HG03159 (cell line): ENCODE measurements around the gene TMEM170B.

ENCODE experiments used
- ATAC-seq: cut with Tn5 transposase; IDR thresholded peaks from one replicate; pipeline ENCODE4 v1.9.1; 2021; ENCODE audit warnings: mild to moderate bottlenecking, moderate library complexity; ENCODE audit not compliant: unreplicated experiment

Gene TMEM170B, protein sequence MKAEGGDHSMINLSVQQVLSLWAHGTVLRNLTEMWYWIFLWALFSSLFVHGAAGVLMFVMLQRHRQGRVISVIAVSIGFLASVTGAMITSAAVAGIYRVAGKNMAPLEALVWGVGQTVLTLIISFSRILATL

DNA sequence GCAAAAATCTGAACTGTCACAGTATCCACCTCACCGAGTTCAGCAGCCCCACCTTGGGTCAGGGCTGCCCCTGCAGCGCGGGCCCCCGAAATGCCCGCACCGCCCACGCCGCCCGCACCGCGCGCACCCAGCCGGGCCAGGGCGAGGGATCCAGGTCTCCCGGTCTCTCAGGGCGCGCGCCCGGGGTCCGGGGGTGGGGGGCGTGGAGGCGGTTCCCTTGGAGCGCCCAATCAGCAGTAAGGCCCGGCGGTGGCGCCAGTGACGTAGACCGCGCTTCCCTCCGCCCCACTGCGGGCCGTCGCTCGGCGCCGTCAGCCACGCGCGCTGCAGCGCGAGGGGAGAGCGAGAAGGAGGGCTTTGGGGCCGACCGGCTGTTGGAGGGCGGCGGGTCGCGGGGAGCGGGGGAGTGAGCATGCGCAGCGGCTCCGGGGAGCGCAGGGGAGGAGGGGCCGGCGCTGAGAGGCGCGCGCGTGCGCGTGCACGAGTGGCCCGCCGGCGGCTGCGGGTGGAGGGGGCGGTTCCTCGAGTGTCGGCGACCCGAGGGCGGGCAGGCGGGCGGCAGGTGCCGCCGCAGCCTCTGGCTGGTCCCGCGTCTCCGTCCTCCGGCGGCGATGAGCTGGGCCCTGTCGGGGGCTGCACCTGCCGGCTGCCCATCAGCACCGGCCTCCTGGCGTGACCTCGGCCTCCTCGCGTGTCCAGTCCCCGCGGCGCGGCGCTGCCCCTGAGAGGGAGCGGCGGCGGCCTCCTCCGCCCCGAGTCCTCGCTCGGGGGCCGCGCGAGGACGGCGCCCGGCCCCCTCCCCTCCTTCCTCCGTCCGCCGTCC is at the start of gene TMEM170B:
Gene TMEM170B (plus strand): TSS at position 521 of the 823 bp plus-strand sequence. CDS start 529 bp downstream, outside the sequence.
- ATAC-seq = peak; percentile 96

DNA sequence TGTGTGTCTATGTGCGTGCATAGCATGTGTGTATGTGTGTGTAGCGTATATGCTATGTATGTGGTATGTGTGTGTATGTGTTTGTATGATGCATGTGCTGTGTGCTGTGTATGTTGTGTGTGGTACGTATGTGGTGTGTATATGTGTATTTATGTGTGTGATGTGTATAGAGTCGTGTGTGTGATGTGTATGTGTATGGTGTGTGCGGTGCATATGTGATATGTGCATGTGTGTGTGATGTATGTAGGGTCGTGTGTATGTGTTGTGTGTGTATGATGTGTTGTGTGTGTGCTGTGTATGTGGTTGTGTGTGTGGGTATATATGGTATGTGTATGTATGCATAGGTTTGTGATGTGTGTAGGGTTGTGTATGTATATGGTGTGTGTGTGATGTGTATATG is 46.6 kb upstream of the TMEM170B start:
- no peak for ATAC-seq

DNA sequence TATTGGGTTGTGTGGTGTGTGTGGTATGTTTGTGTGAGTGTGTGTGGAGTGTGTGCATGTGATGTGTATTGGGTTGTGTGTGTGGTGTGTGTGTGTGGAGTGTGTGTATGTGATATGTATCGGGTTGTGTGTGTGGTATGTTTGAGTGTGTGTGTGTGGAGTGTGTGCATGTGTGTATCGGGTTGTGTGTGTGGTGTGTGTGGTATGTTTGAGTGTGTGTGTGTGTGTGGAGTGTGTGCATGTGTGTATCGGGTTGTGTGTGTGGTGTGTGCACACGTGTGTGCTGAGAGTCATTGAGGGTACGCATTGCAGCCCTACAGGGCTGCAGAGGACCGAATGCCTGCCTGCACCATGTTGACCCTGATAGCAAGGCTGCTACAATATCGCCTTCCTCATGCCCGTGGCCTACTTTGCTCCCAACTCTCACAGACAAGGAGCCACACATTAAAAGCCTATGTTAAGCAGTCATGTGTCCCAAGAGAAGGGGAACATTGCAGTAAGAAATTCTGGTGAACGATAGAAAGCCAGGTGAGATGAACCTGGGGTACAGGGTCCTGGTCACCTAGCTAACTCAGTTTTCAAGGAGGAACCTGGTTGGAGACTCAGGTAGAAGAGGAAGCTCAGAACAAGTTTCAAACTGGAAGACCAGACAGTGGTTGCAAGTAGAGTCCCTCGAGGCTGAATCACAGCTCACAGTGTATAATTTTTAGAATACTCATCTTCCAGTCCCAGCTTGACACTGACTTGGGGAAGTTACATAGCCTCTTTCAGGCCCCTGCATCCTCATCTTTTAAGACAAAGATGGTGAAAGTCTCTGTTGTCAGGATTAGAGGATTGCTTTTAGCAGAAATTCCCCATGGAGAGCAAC is 45.7 kb upstream of the TMEM170B start:
- ATAC-seq = no peak

DNA sequence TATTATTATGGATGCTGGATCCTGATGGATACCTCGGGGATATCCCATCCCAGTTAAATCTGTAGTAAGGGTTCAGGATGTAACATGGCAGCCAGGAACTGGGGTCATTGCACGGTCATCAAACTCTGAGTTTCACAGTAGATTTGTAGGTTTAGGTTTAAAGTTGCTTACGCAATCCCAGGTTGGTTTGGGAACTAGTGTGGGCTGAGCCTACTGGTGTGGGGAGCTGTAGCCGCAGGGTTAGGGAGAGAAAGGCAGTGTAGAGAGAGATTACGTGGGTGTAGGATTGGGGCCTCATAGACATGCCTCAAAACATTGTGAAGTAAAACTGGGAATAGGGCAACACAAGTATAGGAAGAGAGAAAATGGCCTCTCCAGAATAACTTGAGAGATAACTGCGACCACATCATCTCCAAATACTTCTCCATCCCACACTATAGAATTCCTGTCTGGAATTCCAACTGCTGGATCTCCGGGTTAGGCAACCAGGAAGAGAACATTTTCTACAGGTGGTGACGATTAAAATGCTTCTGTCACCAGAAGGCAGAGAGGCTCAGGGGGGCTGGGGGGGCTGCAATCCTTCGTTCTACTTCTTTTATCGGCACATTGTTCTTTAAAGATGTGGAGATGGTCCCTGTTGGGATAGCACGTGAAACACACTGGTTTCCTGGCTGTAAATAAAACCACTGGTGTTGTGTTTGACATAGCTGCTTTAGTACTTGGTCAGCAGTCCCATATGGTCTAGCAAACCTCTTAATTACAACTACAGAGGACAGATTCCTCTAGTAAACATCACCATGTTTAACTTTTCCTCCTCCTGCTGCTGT is 44.9 kb upstream of the TMEM170B start:
- no peak for ATAC-seq

DNA sequence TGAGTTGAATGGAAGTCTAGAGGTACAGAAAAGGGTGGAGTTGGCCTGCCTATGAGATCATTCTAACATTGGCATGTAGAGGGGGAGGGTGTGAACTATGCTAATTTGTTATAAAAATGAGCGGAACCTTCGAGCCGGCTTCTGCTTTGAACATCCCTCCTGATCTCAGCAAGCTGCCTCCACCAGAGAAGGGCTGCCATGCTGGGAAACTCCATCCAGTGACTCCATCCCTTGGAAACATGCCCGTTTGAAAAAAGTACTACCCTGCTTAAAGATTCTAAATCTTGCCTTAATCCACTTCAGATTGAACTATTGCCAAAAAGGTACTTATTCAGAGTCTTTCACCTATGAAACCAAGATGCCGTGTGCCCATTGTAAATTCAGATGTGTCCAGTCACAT is 43.6 kb upstream of the TMEM170B start:
- no peak for ATAC-seq

DNA sequence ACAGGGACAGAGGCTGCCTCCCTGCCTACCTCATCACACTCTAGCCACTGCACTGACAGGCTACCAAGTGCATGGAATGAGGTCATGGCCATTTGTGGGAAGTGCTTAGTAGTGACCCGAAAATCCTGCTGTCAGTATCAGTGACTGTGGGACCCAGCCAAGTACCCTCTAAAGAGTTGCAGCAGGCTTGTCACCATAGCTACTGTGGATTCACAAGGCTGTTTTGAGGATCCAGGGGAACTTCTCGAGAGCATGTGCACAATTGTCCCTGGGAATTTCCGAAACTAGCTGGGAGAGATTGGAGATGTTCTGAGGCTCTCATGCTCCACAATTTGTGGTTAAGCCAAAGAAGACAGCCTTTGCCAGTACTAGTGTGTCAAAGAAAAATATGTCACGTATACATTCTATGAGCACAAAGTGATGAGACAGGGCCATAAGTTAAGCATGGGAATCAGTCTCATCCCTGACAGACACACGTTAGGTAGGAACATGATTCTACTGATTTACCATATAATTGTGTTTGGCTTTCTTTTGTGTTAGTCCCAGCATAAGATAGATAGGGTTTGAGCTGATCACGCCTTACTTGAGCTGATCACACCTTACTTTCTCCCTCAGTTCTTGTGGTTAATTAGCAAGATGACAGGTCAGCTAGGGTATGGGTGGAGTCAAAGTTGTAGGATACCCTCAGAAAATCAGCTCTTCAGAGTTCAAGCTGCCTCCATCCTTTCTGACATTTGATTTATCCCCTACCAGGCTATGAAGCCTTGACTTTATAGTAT is 42.6 kb upstream of the TMEM170B start:
- ATAC-seq = no peak

DNA sequence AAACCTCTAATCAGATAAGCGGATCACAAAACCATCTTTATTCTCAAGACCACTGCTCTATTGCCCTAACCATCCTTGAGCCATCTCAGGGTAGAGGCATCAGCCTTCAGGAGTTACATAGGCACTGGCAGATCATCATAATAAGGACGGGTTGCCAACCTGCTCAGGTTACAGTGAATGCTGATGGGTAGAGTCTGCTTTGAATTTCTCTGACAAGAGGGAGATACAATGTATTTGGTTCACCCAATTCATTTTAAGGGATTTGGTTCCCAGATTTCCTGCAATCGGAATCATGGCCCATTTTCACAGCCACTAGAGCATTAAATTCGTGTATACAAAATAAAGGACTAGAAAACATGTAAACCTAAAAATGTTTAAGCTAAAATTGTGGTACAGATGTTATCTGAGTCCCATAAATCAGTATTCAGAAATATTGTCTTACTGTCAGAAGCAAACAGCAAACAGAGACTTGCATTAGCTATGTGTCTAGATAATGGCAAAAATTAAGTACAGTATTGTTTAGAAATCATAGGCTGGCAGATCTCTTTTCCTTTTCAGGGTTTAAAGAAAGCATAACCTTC is 41.9 kb upstream of the TMEM170B start:
- no peak for ATAC-seq

DNA sequence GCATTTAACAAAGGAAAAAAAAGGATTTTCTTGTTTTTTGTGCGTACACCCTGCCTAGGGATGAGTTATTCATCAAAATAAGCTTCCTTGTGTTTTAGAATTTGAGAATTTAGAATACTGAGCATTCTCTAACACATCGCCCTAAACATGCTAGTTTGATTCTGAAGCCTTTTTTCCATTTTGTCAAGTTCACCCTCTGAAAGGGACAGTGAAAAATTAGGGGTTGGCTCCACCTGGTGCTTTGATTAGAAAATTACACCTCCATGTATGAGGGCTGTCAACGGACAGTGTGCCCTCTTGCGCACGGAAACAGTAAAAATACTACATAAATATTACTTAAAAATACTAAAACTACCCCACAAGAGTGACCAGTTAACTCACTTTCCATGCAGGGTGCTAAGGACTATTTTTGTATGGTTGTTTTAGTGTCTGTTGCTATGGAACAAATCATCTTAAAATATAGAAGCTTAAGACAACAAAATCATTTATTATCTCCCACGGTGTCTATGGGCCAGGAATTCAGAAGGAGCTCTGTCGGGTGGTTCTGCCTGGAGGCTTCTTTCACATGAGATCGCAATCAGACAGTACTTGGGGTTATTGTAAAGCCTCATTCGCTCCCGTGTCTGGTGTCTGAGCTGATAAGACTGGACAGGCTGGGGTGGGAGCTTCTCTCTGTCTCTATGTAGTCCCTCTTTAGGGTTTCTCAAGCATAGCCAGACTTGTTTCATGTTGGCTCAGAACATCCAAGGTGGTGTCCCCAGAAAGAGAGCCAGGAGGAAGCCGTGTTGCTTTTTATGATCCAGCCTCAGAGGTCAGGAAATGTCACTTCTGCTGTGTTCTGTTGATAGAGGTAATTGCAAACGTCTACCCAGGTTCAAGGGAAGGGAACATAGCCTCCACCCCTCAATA is 41.1 kb upstream of the TMEM170B start:
- peak; percentile 56 for ATAC-seq

DNA sequence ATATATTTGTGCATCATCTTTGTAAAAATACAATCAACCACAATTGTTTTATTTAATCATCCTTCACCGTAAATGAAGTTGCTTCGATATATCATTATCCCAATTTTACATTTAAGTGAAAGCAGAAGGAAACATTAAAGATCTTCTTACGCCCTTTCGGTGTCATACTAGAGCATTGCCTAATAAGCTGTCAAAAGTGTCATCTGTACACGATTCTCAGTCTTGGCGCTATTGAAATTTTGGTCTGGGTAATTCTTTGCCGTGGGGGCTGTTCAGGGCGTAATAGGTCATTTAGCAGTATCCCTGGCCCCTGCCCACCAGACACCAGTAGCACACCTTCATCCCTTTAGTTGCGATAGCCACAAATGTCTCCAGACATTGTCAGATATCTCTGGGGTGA is 40.4 kb upstream of the TMEM170B start:
- no peak for ATAC-seq

DNA sequence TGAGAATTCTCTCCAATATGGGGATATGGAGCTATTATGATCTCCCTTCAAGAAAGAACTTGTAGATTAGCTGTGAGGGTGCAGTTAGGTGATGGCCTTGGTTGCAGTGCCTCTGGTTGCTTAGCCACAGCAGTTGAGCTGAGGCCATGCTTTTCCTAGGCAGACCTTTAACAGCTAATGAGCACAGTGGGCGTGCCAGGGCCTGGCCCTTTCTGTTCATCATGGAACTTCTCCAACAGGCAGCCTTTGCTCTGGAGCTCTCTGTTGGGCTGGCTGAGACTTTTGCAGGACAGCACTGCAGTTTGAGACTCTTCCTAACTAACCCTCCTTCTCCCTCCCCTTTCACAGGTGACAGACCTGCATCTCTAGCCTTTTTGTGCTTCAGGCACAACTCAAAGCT is 39.7 kb upstream of the TMEM170B start:
- ATAC-seq = no peak

DNA sequence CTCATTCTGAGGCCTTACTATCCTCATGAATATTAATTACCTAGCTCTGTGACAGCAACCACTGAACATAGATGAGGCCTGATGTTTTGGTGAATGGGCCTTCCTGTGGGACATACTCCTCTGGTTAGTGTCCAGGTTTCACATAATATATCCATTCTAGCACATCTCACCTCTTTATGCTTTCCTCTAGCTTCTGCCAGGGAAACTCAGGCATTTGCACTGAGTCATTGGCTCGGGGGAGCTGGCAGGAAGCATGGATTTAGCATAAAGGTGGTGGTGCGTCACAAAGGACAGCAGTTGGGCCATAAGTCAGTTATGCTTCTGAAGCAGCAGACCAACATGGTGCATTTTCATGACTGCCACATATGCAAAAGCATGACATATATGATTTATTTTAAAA is 37.5 kb upstream of the TMEM170B start:
- ATAC-seq = no peak

DNA sequence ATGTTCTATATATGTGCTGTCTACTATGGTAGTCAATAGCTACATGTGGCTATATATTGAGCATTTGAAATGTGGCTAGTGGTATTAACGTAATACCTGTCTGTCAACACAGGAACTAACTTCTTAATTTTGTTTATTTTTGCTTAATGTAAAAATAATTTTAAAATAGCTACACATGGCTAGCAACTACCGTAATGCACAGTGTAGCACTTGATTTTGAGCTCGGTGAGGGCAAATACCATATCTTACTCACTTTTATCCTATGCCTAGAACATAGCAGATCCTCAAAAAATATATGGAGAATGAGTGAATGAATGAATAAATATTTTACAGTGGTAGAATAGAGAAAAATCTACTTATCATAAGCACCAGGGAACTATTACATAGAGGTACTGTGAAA is 28.1 kb upstream of the TMEM170B start:
- ATAC-seq = no peak

DNA sequence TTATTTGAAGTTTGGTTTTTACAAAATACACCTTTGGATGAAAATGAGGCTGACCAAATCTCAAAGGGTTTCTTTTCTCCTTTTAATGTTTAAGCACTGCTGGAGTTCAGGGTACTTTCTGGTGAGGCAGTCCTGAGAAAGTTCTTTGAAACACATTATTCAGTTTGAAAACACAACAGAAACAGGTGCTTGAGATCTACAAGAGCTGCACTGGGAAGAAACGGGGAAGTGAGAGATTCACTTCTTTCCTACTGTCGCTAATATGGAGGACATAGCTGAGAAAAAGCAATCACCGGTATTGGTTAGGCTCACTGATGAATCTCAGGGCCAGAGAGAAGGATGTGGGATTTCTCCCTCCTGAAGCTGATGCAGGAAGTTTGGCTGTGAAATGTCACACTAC is 22.9 kb upstream of the TMEM170B start:
- ATAC-seq = peak; percentile 80

DNA sequence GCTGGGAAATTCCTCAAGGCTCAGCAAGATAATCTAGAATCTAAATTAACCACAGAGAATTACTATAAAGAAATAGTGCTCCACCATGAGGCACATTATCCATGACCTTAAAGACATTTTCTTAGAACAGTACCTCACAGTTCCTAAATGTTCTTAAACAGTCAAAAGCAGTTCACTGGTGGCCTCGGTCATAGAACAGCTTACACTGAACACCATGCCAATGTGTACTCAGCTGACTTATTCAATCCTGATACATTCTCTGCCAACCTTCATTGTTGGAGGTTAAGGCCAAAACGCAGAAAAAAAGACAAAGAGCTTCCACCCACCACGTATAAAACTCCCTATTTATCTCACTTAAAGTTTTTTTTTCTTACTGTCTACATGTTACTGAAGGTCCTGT is 21.8 kb upstream of the TMEM170B start:
- ATAC-seq = no peak

DNA sequence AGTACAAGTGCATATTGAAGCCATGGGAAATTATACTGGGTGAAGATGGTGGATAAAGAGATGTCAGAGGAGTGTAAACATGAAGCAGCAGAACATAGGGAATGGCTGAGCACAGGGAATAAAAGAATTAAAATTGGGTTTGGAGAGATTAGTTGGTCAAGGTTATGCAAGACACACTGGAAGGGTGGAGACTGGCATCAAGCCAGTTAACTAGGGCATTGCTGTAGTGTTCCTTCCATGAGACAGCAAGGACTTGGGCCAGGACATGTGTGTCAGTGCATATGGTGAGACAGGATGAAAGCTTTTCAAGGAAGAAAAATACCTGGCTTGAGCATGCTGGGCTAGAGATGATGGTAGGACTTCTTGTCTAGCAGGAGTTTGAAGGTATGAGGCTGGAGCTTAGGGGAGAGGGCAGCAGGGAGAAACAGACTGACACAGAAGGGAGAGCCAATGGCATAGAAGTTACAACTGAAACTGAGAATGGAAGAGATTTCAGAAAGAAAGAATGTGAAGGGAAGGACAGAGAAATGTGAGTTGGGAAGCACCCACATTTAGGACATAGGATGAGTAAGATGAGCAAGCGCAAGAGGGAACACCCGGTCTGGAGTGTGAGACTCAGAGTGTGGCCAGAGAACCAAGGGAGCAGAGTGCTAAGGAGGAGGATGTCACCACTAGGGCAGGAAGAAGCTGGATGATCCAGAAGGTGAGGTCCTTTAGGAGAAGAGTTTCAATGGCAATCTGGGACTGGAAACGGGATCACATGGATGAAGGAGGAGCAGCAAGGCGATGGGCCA is 14.5 kb upstream of the TMEM170B start:
- ATAC-seq = no peak

DNA sequence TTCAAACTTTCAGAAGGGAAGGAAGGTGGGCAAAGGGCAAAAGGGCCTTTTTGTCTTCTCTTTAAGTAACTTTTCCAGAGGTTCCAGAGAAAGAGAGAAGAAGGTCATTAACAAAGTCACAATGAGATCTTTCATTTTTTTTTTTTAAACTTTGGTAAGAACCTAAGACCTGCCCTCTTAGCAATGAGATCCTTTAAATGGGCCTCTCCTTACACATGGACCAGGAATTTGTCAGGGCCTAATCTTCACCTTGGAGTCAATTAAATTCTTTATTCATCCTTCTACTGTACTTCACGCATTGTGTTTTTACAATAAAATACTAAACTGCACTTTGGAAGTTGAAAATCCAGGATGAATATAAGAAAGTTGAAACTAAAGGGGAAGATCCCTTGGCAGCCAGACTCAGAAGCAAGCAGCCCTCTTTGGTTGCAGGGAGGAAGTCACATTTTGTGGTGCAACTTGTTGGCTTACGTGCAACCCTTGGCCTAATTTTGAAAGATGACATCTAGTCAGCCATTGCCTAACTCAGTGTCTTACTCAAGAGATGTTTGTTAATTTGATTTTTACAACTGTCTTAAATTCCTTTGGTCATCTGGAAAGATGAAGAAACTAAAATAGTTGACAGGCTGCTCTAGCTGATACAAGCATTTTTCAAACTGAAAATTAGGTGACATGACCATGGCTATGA is 11.9 kb upstream of the TMEM170B start:
- ATAC-seq = no peak

DNA sequence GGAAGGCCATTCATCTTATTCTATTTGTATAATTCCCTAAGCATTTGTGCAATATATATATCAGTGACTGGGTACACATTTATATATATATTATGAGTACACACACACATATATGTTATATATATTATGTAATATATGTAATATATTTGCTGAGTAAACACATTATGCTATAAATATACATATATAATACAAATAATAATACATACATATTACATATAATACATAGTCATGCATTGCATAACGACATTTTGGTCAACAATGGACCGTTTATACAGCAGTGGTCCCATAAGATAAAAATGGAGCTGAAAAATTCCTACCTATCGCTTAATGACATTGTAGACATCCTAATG is 11.4 kb upstream of the TMEM170B start:
- no peak for ATAC-seq
